Testis (tissue), 2 donors: ENCODE measurements around the gene DAPP1.

ENCODE experiments used
- POLR2A ChIP-seq: fragments of 450-650 bp; IDR thresholded peaks from one replicate; pipeline ENCODE4 v1.6.1; 2017; ENCODE audit warnings: antibody characterized with exemption, mild to moderate bottlenecking, moderate library complexity
- TF ChIP-seq, protein P1 (sequence below), 3 experiments: fragments of 450-650 bp in 2 of 3; fragments of 200-600 bp in 1 of 3; sonication (generic) in 1 of 3; IDR thresholded peaks; one replicate each; pipeline ENCODE4 v1.5.1; 2016 to 2019; ENCODE audit warnings: antibody characterized with exemption in 3 of 3, mild to moderate bottlenecking in 2 of 3, moderate library complexity in 1 of 3

DNA sequence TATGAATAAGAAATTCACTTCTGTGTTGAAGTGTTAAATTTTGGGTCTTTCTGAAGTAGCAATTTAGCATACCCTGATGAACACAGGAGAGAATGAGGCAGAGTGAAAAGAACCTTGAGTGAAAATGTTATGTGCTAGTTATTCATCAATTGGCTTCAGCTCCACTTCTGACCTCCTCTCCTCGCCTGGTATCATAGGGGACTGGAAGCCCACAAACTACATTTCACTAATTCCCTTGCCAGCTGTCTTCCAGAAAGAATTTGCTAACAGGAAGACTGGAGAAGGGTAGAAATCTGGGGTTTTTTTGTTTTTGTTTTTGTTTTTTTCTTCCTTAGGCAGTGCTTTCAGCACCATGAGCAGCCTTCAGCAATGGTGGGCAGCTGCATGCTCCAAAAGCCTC, 5.5 kb upstream of the DAPP1 start:
- TF ChIP-seq, protein P1, sequence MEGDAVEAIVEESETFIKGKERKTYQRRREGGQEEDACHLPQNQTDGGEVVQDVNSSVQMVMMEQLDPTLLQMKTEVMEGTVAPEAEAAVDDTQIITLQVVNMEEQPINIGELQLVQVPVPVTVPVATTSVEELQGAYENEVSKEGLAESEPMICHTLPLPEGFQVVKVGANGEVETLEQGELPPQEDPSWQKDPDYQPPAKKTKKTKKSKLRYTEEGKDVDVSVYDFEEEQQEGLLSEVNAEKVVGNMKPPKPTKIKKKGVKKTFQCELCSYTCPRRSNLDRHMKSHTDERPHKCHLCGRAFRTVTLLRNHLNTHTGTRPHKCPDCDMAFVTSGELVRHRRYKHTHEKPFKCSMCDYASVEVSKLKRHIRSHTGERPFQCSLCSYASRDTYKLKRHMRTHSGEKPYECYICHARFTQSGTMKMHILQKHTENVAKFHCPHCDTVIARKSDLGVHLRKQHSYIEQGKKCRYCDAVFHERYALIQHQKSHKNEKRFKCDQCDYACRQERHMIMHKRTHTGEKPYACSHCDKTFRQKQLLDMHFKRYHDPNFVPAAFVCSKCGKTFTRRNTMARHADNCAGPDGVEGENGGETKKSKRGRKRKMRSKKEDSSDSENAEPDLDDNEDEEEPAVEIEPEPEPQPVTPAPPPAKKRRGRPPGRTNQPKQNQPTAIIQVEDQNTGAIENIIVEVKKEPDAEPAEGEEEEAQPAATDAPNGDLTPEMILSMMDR (IDR thresholded peaks at IDR 0.05): no peak
- TF ChIP-seq POLR2A: no peak
